CD4-positive, alpha-beta T cell treated with Interleukin-6 at 100 ng/mL for 8 hours (primary cell): ENCODE measurements around the gene CLHC1.
"Not testable (repeated sequence)": the region's sequence is repeated elsewhere in the genome, so short reads cannot be mapped to it uniquely, and the experiment has no call there.

Experiments
- DNase-seq: peaks from one replicate; pipeline ENCODE4 v3.0.0-alpha.2; 2020; ENCODE audit warnings: mixed read lengths, low spot score

The CLHC1 gene

DNA sequence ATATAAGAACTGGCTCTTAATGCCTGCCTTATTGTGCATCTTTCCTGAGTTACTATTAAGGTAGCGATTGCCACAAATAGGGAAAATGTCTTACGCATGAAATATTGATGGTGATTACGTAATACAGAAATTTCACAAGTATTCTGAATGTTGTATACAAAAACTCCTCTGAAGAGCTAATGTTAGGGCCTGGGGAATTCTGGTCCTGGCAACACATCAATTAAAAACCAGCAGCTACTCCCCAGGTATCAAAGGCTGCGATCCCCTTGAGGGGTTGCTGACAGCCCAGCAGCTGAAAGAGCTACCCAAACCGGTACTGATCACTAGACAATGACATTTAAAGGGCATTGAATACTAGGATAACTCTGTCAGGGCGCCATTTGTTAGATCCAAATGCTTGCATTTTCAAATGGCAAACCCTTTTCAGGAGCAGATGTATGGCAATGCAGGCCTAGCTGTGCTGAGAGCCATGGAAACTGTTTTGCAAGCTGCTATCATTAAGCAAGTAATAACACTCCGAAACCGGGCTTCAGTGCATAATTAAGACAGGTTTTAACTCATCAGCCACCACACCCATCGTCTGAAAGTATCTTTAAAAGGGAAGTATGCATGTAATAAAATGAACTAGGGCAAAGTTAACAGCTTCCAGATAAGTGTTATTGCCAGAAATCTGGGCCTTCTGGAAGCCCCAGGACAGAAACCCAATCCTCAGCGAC, 78.4 kb downstream of the CLHC1 start:
- DNase-seq: no peak

DNA sequence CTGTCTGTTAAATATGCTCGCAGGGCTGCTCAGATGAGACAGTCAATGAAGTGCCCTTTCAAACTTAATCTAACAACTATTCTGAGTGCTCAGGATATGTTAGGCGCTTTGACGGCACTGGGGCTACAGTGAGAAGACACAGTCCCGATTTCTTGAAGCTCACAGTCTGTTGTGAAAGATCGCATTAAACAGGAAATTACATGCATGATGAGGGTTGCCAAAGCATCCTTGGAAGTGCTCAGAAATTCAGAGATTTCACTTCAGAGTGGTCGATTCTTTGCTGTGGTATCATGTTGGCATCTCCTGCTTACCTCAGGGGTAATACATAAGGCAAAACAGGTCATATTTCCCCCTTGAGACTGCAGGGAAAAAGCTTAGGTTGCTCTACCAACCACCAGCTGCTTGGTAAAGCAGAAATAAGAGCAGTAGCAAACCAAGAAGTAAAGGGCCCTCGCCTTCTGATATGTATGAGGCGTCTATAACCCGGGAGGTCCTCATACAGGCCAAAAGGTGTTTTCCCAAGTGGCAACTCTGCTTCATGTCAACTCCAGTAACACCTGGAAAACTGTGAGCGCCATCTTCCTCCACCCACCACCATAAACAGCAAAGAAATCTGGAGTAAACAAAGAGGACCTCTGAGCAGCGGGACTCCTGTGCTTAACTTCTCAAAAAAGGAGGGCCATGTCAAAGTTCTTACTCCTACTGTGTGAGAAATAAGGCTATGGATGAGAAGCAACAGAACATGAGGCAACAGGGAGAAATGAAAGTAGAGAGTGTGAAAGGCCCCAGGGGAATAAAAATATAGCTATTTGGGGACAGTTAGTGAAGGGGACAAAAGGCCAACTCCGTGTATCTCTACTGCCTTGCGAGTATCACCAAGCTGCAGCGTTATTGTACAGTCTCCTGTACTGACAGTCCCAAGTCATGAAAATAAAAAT, 79.3 kb downstream of the CLHC1 start:
- no peak for DNase-seq

DNA sequence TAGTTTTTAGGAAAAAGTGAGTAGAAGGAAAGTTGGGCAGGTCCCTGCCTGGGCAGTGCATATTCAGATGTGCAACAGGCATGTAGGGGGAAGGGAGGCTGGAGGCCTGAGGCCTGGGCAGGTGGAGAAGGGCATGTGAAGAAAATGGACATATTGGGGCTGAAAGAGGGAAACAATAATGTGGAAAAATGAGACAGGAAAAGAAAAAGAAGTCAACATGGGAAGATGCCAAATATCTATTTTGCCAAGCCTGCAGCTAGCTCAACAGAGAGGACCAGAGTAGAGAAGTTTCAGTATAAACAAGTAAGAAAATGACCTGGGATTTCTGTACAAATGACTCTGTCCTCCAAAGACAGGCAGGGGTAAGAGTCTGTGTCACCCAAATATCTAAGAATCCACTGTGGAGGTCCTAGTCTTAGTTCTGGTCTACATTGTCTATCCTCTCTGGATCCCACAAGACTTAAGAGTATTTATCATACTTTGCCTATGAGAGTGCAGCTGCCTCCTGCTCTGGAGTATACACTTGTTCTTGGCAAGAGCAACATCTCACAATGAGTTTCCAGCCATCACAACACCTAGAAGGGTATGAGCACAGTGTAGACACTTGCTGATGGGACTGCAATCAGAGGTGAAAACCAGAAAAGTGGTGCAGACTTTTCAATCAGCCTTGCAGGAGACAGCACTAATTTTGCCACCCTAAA, 80.2 kb downstream of the CLHC1 start:
- no peak for DNase-seq

DNA sequence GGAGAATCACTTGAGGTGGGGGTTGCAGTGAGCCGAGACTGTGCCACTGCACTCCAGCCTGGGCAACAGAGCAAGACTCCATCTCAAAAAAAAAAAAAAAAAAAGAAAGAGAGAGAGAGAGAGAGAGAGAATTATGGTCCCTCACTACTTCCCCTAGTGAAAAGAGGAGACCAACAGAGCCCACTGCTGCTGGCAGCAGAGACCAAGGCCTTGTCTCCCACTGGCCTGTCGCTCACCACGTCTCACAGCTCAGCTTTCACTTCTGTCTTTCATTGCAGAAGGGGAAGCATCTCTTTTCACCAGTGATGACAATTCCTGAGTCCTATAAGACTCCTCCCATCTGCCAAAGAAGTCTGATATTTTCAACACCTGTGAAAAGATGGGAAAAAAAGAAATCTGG, 81.3 kb downstream of the CLHC1 start:
- no peak for DNase-seq

DNA sequence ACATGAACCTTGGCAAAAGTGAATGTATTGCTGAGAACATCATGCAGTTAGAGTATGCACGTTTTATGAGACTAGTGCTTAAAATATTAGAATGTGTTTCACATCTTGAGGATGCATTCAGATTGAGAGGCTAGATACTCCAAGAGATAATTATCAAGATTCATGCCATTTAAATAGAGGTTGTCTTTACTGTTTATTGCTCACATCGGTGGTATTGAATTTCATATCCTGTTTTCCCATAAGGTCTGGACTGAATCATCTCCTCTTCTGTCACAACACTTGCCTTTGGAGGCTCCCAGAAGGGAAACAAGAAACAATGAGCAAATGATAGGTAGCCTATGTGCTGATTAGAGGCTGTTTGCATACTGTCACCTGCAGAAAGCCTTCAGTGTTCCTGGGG, 83.8 kb downstream of the CLHC1 start:
- DNase-seq: no peak

DNA sequence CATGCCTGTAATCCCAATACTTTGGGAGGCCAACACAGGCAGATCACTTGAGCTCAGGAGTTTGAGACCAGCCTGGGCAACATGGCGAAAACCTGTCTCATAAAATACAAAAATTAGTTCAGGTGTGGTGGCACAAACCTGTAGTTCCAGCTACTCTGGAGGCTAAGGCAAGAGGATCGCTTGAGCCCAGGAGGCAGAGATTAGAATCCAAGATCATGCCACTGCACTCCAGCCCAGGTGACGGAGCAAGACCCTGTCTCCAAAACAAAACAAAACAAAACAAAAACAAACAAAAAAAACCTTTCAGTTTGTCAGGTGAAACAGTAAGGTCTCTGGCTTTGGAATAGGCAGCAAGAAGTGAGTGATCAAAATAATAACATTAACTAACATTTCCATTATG, 84.6 kb downstream of the CLHC1 start:
- no peak for DNase-seq

DNA sequence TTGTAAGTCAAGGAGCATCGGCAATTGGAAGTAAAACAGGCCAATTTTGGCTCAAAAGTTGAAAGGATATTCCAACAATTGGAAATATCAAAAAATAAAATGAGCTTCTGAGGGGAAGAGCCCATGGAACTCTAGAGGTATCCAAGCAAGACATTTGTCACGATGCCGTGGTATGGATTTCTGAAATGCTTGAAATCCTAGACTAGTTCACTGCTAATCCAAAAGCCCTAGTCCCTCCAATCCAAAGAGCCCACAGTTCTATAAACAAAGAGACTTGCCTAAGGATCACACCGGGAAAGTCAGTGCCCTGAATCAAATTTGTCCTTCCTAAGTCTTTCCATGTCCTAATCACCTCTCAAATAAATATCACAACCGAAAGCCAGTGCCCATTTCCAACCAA, 85.1 kb downstream of the CLHC1 start:
- DNase-seq: no peak

DNA sequence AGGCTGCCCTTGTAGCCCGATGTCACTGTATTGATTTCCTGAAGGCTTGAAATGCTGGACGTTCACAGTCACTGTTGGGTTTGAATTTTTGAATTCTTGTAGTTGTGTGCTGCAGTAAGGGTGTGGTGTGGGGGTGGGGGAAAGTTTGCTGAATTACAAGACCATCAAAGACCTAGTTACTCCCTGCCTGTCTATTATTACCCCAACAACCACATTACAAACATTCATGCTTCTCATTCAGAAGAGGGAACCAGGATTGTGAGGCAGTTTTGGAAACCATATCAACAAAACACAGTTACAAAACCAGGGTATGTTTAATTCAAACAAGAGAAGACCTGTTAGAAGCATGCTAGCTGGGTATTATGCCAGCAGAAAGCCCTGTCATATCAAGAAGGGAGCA, 85.8 kb downstream of the CLHC1 start:
- DNase-seq: no peak

DNA sequence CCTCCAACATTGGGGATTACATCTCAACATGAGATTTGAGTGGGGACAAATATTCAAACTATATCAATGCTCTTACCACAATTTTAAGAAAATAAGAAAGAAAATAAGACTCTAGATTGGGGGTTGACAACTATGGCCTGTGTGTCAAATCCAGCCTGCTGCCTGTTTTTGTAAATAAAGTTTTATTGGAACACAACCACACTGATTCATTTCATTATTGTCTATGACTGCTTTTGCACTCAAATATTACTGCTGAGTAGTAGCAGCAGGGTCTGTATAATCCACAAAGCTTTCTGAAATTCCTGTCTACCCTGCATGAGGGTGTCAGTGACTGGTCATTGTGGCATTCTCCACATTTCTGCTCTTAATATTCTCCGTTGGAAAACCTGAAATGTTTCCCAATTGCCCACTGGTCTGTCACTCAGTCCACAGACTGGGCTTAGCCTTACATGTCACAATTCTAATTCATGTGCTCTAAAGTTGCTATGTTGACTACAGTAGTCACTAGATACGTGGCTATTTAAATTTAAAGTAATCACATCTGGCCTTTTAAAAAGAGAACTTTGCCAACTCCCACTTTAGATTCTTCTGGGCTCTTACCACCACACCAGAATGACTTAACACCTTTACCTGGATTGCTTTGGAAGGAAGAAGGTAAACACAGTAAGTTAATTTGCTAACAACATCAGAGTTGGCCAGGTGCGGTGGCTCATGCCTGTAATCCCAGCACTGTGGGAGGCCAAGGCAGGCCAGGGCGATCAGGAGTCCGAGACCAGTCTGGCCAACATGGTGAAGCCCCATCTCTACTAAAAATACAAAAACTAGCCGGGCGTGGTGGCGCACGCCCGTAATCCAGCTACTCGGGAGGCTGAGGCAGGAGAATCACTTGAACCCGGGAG, 86.9 kb downstream of the CLHC1 start:
- no peak for DNase-seq

DNA sequence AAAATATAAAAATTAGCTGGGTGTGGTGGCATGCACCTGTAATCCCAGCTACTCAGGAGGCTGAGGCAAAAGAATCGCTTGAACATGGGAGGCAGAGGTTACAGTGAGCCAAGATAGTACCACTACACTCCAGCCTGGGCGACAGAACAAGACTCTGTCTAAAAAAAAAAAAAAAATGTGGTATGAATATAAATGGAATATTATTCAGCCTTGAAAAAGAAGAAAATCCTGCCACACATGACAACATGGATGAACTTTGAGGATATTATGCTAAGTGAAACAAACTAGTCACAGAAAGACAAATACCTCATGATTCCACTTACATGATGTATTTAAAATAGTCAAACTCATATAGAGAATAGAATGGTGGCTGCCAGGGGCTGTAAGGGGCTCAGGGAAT, 88.4 kb downstream of the CLHC1 start:
- DNase-seq: not testable (repeated sequence)

DNA sequence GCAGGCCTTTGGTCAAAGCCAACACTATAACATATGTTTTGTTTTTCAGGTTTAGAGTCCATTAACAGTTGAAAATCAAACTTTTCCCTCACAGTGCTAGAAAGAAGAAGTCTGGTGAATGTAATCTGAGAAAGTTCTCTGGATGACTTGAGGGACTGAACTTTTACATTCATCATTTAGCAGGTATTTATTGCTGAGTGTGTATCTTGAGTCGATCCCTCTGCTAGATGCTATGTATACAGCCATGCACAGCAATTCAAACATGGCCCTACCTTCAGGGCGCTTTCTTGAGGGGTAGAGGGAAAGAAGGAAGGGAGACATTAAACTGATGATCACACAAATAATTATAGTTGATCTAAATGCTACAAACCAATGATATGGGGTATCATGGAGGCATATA, 89.6 kb downstream of the CLHC1 start:
- DNase-seq: no peak

DNA sequence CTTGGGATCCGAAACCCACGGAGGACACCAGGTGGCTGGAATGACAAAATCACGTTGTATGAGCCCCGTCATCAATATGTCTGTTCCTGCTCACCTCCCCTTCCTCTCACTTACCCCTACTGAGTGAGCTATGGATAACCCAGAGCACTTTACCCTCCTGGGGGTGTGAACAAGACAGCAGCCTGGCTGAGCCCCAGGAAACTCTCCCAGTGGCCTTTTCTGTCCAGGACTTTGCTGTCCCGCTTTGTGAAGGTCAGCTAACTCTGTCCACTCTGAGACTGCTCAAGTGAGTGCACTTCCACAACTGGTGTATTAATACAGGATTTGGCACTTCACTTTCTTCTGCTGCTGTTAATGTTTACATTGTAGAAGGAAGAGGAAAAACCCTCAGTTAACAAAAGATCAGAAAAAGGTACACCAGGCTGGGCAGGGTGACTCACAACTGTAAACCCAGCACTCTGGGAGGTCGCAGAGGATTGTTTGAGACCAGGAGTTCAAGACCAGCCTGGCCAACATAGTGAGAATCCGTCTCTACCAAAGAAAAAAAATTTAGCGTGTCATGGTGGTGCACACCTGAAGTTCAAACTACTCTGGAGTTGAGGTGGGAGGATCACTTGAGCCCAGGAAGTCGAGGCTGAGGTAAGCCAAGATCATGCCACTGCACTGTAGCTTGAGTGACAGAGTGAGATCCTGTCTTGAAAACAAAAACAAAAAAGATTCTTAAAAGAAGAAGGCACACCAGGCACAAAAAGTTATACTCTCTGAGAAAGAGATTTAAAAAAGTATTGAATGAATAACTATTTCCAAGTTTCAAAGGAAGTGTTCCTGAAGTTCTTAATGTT, 90.3 kb downstream of the CLHC1 start:
- no peak for DNase-seq

DNA sequence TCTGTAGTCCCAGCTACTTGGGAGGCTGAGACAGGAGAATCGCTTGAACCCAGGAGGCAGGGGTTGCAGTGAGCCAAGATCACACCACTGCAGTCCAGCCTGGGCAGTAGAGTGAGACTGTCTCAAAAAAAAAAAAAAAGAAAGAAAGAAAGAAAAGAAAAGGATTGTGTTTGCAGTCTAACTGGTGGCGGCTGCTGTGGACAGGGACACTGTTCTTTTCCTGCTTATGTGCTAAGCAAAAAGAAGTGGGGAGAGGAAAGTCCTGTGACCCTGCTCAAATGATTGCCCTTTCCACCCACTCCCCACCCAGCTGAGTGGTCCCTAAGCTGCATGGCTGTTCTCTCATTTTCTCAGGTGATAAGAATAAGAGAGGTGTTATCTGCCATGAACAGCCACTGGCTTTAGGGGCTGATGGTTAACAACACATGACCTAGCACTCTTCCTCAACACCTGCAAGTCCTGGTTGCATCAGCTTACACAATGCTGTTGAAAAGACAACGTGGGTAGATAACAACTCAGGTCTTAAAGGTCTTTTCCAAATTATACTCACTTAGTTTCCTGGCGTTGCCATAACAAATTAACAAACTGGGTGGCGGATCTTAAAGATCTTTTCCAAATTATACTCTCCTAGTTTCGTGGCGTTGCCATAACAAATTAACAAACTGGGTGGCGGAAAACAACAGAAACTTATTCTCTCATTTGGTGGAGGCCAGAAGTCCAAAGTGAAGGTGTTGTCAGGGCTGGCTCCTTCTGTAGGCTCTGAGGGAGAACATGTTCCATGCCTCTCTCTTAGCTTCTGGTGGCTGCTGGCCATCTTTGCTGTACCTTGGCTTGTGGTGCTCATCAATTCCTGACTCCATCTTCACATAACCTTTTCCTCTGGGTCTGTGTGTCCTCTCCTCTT, 91.5 kb downstream of the CLHC1 start:
- no peak for DNase-seq

DNA sequence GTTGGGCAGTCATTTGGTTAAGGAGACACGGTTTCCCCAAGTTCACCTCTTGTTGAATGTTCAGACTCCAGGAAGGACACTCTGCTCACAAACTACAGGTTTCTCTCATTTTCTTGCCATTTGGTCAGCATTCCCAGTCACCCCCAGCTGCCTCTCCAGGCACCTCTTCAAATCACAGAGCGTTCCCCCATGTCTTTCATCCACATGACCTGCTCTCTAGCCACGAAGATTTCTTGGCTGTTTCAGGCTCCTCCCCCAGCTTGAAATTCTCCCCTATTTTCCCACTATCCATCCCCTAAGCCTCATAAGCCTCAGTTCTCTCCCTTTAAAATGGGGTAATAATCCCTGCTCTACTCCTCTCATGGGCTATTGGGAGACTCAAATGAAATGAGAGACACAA, 92.8 kb downstream of the CLHC1 start:
- no peak for DNase-seq

DNA sequence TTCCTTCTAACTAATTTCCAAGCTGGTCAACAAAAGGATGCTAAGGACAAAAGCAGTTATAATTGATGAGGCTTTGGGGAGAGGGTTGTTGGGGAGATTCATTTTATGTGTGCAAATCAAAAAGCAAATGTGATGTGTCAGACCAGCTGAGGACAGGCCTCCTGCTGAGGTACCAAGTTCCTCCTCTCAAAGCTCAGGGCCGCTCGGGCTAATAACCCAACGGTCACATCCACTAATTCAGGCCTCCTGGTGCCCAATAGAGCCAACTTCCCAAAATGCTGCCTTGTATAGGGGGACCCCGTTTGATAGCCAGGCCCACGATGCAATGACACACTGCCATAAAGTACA, 93.2 kb downstream of the CLHC1 start:
- DNase-seq: no peak

DNA sequence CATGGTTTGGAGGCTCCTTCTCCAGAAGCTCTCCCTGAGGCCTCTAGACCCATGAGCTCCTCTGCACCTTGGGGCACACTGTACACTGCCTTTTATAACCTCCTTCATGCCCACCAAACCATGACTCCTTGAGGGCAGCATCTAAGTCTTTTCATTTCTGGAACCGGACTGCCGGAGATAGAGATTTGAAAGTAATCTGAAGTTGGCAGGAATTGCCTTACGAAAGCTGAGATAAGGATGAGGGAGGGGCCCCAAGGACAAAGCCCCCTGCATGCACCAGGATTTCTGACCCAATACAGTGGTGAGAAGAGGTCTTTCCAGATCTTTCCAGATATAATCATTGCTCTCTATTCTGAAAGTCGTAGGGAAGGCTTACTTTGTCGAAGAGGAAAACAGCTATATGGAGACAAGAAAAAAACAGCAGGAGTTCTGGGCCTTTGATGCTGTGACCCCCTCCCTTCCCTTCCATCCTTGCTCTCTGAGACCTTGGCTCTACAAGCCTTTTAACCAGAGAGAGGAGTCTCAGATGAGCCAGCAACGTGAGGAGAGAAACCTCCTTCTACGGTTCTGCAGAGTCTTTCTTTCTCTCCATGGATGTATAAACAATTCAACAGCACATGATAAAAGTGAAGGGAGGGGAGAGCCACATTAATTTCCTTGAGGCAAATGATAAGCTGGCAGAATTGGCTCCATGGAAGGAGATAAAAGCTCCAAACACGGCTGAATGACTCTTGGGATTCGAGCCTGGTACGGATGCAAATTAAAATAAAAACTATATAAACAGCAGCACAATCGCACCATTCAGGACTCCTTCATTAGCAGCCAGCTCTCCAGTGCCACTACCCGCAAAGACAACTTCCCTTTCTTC, 93.8 kb downstream of the CLHC1 start:
- no peak for DNase-seq

DNA sequence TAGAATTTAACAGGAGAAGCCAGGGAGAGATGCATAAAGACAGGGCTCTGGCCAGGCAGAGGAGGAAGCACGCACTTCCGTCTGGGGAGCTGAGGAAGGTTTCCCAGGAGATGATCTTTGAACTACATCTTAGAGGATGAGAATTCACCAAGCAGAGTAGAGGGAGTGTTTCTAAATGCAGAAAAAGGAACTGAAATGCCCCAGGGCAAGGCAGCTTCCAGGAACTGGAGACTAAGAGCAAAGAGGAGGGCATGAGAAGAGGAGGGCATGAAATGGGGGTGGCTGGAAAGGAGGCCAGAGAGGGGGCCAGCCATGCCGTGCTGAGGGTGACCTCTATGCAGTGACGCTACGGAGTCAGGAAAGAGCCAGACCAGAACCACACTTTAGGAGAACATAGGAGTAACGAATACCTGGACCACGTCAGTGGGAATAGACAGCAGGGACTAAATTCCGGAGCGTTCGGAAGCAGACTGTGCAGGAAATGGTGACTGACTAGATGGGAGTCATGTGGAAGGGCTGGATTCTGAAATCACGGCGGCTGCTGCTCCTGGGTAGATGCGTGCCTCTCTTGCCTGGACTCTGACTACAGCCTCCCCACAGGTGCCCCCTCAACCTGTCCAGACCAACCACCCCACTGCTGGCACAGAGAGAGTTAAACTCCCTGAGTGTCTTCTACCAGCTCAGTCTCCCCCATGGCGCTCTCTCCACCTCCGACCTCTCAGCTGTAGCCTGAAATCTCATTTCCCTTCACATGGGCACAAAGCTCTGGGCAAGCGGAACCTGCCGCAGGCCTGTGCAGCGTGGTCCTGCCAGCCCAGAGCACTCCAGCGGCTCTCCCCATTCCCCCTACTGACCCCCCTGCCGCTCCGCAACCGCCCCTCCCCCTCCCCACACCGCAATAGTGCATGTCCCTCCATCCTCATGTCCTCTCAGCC, 94.8 kb downstream of the CLHC1 start:
- no peak for DNase-seq

DNA sequence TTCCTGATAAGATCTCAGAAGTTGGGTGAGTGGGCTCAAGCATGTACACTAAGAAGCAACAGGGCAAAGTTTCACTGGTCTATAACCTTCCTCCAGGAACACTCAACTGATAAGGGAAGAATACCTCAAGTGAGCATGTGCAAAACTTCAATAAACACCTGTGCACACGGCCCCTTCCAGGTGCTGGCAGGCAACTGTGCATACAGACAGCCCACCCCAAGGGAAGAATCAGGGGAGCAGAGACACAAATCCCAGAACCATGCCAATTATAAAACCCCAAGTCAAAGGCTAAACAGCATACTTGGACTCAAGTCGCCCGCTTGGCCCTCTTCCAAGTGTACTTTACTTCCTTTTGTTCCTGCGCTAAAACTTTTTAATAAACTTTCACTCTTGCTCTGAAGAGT, 96.0 kb downstream of the CLHC1 start:
- no peak for DNase-seq
